BJ (cell line): ENCODE data around the gene CYB561D2. TPM values are rescaled to one million over a fixed set of nuclear protein-coding genes. Genes with fewer than 3 reads are reported as not detected.

Source experiments
- CTCF ChIA-PET: fragments of 350-600 bp; formaldehyde crosslinking; extraction: SDS; loops from one replicate; lab custom pipeline; 2021; ENCODE audit warnings: antibody characterized with exemption, inconsistent platforms; lab: Yijun Ruan, JAX
- POLR2A ChIA-PET: fragments of 300-600 bp; sonication (Branson Sonifier 250); formaldehyde crosslinking; extraction: SDS; loops from one replicate; lab custom pipeline; 2021; ENCODE audit warnings: antibody characterized with exemption; lab: Charles Lee
- DNase-seq: peaks from one replicate; pipeline ENCODE4 v3.0.0-alpha.2; 2011; ENCODE audit warnings: low read depth
- H3K27me3 ChIP-seq: 2 replicates; pipeline ENCODE4 v1.6.0; 2011; ENCODE audit warnings: low read length; ENCODE audit not compliant: control insufficient read depth, insufficient read depth
- H3K36me3 ChIP-seq: 2 replicates; pipeline ENCODE4 v1.5.1; 2011; ENCODE audit warnings: low read length; ENCODE audit not compliant: control insufficient read depth, insufficient read depth
- H3K4me3 ChIP-seq: 2 replicates; pipeline ENCODE4 v1.5.1; 2011; ENCODE audit warnings: low read depth, mild to moderate bottlenecking, control low read depth, low read length
- polyA plus RNA-seq: library from polyadenylated mRNA; depleted of rRNA; stranded (reverse); fragments of >200 nt; gene quantifications from 2 replicates; pipeline ENCODE4 v1.2.3, GENCODE V29; 2011
- TF ChIP-seq, protein P1 (sequence below): IDR thresholded peaks from 2 replicates; pipeline ENCODE4 v1.5.1; 2011; ENCODE audit warnings: low read depth, mild to moderate bottlenecking, control low read depth, inconsistent platforms, low read length, moderate library complexity; ENCODE audit not compliant: insufficient read depth

The CYB561D2 gene
- polyA plus RNA-seq, 1 experiment: 39.3 TPM

- ChIA-PET CTCF (interaction anchor here (1.6 to 2.1 kb wide), 4 partner anchors 10 to 133 kb away, joined by 5 to 11 read pairs (median 6); partner anchors contain the start of gene SEMA3B), POLR2A (interaction anchor here (1.6 kb wide), 1 partner anchor 10 kb away, joined by 5 read pairs; no protein-coding TSS in a partner anchor)
- Histone ChIP-seq H3K27me3 (no peaks in the 10 kb centered on the region), H3K36me3 (peaks cover 26% of the 10 kb centered on the region), H3K4me3 (peak overlapping the region; percentile 72)
- no peak for DNase-seq
- TF ChIP-seq, protein P1, sequence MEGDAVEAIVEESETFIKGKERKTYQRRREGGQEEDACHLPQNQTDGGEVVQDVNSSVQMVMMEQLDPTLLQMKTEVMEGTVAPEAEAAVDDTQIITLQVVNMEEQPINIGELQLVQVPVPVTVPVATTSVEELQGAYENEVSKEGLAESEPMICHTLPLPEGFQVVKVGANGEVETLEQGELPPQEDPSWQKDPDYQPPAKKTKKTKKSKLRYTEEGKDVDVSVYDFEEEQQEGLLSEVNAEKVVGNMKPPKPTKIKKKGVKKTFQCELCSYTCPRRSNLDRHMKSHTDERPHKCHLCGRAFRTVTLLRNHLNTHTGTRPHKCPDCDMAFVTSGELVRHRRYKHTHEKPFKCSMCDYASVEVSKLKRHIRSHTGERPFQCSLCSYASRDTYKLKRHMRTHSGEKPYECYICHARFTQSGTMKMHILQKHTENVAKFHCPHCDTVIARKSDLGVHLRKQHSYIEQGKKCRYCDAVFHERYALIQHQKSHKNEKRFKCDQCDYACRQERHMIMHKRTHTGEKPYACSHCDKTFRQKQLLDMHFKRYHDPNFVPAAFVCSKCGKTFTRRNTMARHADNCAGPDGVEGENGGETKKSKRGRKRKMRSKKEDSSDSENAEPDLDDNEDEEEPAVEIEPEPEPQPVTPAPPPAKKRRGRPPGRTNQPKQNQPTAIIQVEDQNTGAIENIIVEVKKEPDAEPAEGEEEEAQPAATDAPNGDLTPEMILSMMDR: no peak
These were observed 23.5 kb upstream of the CYB561D2 start for GRCh38 chr3:50327129-50327528.

- ChIA-PET POLR2A (interaction anchor here (1.6 kb wide), 1 partner anchor 9 kb away, joined by 5 read pairs; no protein-coding TSS in a partner anchor), CTCF (interaction anchor here (0.9 to 2.1 kb wide), 6 partner anchors 9 to 134 kb away, joined by 4 to 11 read pairs (median 5); partner anchors contain the start of genes GNAI2 and SEMA3B)
- Histone ChIP-seq H3K4me3 (peak within 1 kb of the TSS; percentile 72), H3K27me3 (no peaks in the 10 kb centered on the region), H3K36me3 (peaks cover 27% of the 10 kb centered on the region)
- TF ChIP-seq, protein P1: no peak
- DNase-seq: peak; percentile 74
These were observed 22.5 kb upstream of the CYB561D2 start, which contains the start of gene TUSC2 for GRCh38 chr3:50327943-50328691. Gene TUSC2, minus strand, starts transcription at chr3:50328223. Its CDS starts 124 bp downstream, at chr3:50328099.

DNA sequence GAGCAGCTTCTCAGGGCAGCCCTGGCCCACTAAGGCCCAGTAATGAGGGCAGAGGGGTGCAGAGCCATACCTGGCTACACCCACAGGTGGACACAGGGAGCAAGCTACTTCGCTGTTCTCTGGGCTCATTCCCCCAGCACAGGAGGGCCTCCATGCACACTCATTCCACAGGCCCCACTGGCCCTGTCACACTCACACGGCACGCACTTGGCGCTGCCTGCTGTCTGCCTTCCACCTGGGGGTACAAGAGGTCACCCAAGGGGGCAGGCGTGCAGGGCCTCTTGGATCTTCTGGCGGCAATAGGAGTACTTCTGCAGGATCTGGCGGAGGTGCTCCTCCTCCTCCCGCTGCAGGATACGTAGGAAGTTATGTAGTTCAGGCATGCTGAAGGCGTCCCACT is 20.3 kb upstream of the CYB561D2 start:
- Histone ChIP-seq H3K36me3 (peaks cover 27% of the 10 kb centered on the region), H3K27me3 (no peaks in the 10 kb centered on the region), H3K4me3 (no peak overlapping the region)
- TF ChIP-seq, protein P1: no peak
- POLR2A ChIA-PET: no interaction called here
- CTCF ChIA-PET: no interaction called here
- DNase-seq: no peak

DNA sequence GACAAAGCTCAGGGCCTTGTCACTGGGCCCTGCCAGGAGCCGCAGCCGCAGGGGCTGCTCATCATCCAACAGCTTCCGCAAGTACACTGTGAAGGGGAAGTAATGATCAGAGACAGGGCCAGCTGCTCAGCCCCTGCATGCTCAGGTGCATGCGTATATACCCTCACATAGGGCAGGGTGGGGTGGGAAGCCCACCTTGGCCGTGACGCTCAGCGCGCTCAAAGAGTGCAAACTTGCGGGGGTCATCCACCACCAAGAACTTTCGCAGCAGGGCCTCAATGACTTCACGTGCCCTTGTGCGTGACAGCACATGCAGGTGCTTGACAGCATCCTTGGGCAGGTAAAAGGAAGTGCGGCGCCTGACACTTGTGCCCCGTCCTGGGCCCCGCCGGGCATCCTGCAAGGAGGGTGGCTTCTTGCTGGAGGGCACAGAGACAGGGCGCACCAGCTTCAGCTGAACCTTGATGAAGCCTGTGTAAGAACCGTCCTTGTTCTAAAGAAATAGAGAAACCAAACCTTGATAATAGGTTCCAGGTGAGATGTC is 19.2 kb upstream of the CYB561D2 start:
- Histone ChIP-seq H3K36me3 (peaks cover 25% of the 10 kb centered on the region), H3K4me3 (no peak overlapping the region), H3K27me3 (no peaks in the 10 kb centered on the region)
- ChIA-PET POLR2A (no interaction called here), CTCF (interaction anchor here (0.5 kb wide), 1 partner anchor 650 kb away, joined by 3 read pairs; no protein-coding TSS in a partner anchor)
- DNase-seq: no peak
- TF ChIP-seq, protein P1: no peak
